ENCODE data around the gene TOMM70.
A peak's percentile ranks its signal among the peaks of the same experiment; 100 is the strongest.
"Not testable (repeated sequence)": the region's sequence is repeated elsewhere in the genome, so short reads cannot be mapped to it uniquely, and the experiment has no call there.

TOMM70 gene

DNA sequence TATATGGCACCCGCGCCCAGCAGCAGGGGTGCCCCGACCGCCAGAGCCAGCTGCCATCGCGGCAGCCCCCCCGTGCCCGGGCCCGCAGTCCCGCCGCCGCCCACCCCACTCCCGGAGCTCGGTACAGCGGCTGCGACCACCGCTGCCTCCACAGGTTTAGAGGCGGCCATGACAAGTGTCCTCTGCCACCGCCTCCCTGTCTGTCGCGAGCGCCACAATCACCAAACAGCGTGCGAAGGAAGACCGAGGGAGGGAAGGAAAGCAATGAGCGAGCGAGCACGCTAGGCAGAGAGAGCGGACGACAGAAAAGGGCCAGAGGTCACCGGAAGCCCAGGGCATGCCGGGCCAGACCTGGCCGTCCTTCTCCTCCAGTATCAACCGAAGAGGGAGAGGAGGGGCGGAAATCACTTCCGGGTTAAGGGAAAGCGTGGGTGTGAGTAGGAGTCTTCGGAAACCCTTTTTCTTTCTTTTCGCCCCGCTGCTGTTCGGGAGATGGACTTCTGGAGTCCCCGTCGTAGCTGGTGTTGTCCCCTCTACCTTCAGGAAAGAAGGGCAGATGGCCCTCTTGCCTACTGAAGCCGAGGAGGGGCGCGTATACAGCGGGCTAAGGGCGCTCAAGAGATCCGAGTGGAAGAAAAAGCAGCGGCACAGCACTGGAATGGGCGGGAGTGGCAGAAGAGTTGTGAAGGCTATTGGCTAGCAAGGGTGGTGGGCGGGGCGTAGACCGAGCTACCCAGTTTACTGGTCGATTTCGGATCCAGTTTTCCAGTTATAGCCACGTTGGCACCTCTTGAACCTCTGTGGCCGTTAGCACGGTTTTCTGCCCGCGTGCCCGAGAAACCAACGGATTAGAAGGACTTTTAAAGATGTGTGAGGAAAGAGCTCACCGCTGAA lies at the start of gene TOMM70, which contains the start of gene LNP1:
Gene TOMM70 (minus strand): TSS at position 310 of the 894 bp plus-strand sequence. CDS start 140 bp downstream, at position 170.
Gene LNP1 (plus strand): TSS at position 760 of the 894 bp plus-strand sequence. CDS start 28,191 bp downstream, outside the sequence.
- DNase-seq (ENCODE audit: insufficient read length, low spot score): peak; percentile 93
- peak; percentile 72 for FAIRE-seq

DNA sequence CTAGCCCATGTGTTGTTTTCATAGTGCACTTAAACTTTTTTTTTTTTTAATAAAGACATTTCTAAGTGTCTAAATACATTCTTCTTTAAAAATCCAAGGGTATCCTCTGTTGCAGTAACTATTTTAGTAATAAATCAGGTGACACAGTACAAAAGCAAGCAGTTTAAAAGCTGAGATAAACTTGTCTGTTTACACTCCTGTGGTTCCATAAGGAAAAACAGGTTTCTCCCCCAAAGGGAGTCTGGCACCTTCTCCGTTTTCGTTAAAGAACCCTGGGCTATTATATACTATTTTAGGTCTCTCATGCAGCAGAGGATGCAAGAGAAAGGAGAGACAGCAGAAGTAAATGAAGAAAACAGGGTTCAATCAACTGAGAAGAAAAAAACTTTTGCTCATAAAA lies 48.3 kb upstream of the TOMM70 start:
- no peak for DNase-seq (ENCODE audit: insufficient read length, low spot score)
- no peak for FAIRE-seq

DNA sequence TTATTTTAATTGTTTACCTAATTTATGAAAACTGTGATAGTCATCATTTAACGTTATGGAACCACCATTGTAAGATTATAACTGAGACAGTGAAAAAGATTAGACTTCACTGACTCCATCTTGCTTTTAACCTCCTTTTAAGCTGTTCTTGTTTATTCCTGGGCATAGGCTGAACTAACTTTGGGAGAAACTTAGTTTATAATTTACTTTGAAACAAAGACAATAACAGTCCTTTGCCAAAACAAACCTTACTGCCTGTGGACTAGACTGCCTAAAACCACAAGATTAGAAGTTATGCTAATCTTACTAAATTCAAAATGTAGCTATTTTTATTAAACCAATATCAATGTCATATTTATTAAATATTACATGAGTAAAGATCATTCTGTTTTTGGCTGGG lies 47.2 kb upstream of the TOMM70 start:
- no peak for FAIRE-seq
- DNase-seq (ENCODE audit: insufficient read length, low spot score): no peak

DNA sequence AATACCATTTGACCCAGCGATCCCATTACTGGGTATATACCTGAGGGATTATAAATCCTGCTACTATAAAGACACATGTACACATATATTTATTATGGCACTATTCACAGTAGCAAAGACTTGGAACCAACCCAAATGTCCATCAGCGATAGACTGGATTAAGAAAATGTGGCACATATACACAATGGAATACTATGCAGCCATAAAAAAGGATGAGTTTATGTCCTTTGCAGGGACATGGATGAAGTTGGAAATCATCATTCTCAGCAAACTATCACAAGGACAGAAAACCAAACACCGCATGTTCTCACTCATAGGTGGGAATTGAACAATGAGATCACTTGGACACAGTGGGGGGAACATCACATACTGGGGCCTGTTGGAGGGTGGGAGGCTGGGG lies 46.2 kb upstream of the TOMM70 start:
- not testable (repeated sequence) for FAIRE-seq

DNA sequence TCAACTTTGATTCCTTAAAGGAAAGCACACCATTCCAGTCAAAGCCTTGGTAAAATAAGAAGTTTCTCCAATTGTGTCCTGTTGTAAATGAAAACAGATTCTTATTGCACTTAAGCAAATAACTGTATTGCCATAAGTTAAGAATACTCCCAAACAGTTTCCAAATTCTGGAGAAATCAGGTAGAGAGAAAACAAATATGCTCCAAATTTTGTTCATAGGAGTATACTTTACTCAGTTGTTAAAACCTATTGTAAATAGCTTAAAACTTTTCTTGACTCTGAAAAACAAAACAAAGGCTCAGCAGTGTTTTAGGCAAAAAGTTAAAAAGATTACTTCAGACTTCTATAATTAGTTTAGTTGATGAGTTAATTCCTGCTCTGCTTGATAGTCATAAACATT lies 42.8 kb upstream of the TOMM70 start:
- FAIRE-seq: no peak
- no peak for DNase-seq (ENCODE audit: insufficient read length, low spot score)

More for the DNA sequence above, 46.2 kb upstream of the TOMM70 start:
- DNase-seq (ENCODE audit: insufficient read length, low spot score): not testable (repeated sequence)

DNA sequence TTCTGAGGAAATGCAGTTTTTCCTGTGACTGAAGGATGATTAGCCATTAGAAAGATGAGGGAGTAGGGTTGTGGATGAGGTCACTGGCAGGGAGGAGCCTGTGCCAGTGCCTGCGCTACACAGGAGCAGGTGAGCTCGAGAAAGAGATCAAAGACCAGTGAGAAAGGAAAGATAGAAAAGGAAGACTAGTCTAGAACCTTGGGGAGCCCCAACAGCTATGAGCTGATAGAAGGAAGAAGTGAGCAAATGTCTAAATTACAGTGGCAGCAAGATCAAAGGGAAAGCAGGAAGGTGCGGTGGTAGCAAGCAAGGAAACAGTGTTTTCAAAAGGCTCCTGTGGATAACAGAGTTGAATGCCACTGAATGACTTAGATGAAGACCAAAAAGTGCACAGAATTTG lies 40.0 kb upstream of the TOMM70 start:
- no peak for DNase-seq (ENCODE audit: insufficient read length, low spot score)
- no peak for FAIRE-seq

DNA sequence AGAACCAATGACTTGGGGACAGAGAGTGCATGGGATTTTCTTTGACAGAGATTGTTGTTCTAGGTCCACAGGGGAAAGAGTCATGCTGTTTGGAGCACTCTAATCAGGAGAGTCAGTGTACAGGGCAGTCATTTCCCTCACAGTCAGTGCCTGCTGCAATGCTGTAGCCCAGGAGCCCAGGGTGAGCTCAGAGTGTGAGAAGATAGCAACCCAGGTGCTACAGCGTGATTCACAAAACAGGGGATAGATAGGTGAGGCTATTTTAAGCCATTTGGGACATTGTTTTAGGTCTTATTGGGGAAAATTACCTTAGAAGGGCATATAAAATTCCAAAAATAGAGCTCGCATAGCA lies 37.7 kb upstream of the TOMM70 start:
- DNase-seq (ENCODE audit: insufficient read length, low spot score) (no peak), FAIRE-seq (no peak)

DNA sequence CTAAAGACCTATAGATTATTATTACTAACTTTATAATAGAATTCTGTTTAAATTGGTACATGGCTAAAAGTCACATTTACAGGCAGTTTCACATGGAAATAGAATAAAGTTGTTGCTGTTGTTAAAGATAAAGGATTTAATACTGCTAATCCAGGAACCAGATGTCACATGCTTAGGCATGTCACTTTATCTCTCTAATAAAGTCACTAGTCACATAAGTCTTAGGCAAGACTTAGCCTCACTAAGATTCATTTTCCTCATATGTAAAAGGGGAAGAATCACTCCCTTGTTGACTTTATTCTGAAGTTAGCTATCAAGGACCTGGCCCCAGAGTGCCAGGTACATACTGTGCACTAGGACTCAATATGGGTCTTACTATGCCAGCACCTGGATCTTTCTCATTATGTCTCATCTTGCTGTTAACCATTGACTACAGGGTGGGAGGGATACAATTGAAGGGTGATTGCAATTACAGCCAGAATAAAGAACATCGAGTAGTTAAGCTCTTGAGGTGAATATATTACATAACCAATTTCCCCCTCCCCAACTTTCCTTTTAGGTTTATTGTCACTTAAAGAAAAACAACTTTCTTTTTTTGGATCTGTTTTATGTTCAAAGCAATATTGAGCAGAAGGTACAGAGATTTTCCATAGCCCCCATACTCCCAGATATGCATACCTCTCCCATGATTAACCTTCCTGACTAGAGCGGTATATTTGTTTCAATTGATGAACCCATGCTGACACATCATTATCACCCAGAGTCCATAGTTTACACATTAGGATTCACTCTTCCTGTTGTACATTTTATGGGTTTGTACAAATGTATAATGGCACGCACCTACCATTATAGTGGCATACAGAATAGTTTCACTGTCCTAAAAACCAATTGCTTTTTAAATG lies 37.1 kb upstream of the TOMM70 start:
- FAIRE-seq (no peak), DNase-seq (ENCODE audit: insufficient read length, low spot score) (no peak)

DNA sequence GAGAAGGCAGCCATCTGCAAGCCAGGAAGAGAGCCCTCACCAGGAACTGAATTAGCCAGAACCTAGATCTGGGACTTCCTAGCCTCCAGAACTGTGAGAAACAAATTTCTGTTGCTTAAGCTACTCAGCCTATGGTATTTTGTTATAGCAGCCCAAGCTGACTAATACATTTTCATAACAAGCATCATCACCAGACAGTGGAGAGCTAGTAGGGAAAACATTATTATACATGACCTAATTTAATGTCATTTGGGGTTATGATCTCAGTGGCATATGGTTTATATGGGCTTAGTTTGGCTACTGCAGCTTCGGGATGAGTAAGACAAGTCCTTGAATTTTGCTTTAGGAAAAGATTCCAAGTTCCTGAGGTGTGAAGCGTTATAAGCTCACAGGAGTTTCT lies 36.1 kb upstream of the TOMM70 start:
- DNase-seq (ENCODE audit: insufficient read length, low spot score) (no peak), FAIRE-seq (no peak)

DNA sequence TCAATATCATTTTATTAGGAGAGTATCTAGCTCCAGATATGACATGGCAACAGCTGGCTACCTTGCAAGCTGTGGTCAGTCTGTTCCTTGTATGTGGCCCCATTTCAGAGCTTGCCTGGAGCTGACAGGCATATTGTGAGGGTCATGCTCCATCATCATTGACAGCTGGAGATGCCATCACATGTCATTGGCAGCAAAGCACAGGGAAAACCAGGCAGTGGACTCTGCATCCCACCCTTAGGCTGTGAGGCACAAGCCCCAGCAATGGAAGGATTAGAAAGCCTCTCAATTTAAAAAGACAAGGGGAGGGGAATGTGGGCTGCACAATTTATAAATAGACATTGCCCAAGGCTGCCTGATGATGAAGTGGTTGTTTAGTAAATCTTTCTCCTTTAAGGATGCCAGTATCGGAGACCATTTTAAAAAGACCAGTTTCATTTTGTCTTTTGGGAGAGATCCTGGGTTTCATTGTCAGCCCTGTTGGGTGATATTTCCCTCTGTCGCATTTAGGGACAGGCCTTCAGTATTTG lies 28.4 kb upstream of the TOMM70 start:
- FAIRE-seq (no peak), DNase-seq (ENCODE audit: insufficient read length, low spot score) (no peak)

DNA sequence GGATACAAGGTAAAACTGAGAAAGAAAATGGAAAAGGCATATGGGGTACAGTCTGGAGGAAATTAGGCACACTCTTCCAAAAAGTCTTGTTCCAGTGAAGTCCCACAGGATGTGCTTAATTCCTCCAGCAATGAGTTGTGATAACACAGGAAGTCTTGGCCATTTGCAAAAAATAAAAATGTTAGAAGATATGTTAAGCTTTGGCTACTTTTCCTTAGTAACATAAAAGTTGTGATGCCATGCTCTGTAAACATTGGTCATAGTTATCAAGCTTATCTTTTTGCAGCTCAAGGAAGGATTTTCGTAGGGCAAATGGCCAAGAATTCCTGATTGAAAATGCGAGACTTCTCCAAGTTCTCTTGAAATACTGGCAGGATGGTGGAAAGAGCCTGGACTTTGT lies 26.8 kb upstream of the TOMM70 start:
- FAIRE-seq (no peak), DNase-seq (ENCODE audit: insufficient read length, low spot score) (no peak)

DNA sequence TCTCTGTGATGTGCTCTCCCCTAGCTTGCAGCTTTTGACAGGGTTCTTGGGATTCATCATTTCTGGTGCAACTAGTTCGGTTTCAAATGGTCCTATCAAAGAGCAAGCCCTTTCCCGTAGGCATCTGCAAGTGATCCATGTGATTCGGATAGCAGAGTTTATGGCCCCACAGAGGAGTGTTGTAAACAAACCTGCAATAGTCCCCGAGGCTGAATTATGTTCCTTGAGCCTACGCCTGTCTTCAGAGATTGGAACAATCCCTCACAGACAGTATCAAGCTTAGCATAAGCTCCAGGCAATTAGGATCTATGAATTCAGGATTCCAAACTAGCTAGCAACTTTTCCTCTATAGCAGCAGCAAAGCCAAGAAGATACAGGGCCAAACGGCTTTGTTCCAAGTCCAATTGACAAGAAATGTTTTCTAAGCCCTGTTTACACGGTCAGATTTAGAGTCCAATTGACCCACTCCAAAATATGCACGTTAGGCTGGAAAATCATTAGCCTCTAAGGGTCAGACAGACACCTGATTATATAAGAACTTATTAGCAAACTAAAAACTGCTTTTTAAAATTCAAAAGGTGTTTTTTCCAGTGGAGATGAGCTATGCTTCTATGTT lies 25.3 kb upstream of the TOMM70 start:
- DNase-seq (ENCODE audit: insufficient read length, low spot score) (no peak), FAIRE-seq (peak; percentile 9)

DNA sequence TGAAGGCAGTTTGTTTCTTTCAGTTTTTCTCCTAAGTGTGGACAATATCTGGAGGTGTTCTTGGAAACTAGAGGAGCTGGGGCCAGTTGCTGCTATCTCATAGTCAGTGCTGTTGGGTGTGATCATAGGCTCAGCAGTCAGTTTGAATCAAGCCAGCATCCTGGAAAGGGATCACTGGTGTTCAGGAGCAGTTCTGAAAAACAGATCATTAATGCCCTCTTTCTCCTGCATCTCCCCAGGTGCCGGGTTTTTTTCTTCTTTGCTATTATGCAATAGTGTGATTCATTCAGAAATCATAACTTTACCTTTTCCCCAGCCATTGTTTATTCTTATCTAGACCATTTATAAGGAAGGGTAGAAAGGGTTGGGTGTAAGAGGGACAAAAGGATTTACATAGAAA lies 24.4 kb upstream of the TOMM70 start:
- DNase-seq (ENCODE audit: insufficient read length, low spot score): no peak

DNA sequence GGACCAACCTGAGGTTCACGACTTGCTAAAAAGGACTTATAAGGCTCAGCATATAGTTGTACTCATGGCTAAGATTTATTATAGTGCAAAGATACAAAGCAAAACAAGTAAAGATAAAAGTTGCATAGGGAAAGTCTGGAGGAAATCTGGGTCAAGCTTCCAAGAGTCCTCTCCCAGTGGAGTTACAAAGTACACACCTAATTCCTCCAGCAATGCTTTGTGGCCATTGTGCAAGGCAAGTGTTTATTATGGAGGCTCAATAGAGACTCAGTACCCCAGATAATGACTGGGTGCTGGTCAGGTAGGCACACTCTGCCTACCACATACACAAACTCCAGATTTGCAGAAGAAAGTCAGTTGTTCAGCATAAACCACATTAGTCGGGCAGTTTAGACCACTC lies 23.4 kb upstream of the TOMM70 start:
- DNase-seq (ENCODE audit: insufficient read length, low spot score): no peak
- no peak for FAIRE-seq

More for the DNA sequence above, 24.4 kb upstream of the TOMM70 start:
- no peak for FAIRE-seq

DNA sequence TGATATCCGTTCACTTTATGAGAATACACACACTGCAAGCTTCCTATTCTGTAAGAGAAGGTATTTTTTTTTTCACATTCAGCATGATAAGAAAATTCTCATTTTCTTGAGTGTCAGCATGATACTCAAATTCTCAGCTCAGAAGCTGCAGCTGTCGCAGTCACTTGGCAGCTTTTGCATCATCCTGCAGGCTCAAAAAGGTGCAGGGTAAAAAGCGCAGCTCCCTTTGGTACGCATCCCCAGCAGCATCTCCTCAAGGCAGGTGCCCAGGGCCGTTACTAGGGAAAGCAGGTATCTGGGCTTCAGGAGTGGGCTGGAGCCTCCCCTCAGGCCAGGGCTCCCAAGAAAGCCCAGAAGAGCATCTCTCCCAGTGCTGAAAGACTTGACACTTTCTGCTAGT lies 22.7 kb upstream of the TOMM70 start:
- FAIRE-seq: no peak
- no peak for DNase-seq (ENCODE audit: insufficient read length, low spot score)

DNA sequence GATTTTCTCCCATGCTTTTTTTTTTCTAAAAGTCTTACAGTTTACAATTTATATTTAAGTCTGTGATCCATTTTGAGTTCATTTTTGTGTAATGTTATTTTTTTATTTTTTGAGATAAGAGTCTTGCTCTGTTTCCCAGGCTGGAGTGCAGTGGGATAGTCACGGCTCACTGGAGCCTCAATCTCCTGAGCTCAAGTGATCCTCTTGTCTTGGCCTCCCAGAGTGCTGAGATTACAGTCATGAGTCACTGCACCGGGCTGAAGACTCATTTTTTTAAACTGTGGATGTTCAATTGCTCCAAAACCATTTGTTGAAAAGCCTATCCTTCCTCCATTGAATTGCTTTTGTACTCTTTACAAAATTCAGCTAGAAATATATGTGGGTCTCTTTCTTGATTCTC lies 20.0 kb upstream of the TOMM70 start:
- FAIRE-seq (no peak), DNase-seq (ENCODE audit: insufficient read length, low spot score) (no peak)

DNA sequence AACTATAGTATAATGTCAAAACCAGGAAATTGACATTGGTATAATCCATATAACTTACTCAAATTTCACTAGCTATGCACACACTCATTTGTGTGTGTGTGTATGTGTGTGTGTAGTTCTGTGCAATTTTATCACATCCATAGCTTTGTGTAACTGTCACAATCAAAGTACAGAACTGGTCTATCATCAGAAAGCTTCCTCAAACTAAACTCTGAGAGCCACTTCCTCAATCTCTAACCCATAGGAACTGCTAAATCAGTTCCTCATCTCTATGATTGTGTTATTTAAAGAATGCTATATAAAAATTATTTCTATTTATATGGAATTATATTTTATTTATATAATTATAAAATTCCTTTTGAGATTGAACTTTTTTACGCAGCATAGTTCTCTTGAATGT lies 18.5 kb upstream of the TOMM70 start:
- no peak for DNase-seq (ENCODE audit: insufficient read length, low spot score)
- no peak for FAIRE-seq

DNA sequence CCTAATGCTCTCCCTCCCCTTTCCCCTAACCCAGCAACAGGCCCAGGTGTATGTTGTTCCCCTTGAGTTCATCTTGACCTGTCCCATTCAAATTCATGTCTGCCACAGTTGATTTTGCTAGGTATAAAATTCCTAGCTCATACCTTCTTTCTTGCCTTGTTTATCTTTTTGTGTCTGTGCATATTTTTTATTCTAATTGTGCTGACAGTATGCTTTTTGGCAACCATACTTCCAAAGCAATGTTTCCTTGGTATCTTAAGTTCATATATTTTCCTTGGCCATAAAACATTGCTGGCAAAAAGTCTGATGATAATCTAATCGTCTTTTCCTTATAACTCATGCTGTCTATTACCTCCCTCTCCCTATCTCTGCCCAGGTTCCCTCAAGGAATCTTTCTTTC lies 16.0 kb upstream of the TOMM70 start:
- DNase-seq (ENCODE audit: insufficient read length, low spot score): no peak
- FAIRE-seq: no peak

DNA sequence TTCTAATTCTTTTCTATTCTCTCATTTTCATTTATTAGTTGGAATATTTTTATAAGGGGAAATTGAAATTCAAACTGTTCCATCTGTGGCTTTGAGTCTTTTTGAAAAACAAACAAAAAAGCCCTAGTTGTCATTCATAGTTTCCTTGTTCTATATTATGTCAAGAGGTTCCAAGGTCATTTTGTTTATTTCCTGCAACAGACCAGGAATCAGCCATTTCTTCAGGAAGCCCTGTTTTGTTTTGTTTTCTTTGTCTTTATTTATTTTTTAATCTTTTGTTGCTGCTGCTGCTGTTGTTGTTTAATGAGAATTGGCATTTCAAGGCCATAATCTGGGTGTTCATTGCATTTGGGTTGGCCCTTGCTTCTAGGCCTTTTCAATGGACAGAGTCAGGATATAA lies 15.3 kb upstream of the TOMM70 start:
- FAIRE-seq (no peak), DNase-seq (ENCODE audit: insufficient read length, low spot score) (no peak)

DNA sequence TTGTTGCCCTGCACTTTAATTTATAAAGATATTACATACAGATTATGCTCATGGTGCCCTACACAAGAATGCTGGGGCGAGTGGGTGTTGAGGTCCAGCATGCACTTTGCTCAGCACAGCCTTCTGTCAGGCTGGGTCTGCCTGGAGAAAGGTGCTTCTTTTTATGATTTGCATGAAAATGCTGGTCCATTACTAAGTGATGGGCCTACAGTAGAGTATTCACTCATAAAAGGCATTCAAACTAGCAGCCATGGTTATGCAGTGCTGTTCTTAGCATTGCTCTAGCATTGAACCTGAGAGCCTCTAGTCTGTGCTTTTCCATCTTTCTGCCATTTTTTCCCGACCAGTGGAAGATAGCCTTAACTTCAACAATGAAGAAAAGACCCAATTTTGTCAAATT lies 12.7 kb upstream of the TOMM70 start:
- DNase-seq (ENCODE audit: insufficient read length, low spot score) (no peak), FAIRE-seq (no peak)

All from HTR-8/SVneo (cell line).